GM19193 (cell line): Measurements from ENCODE around the gene COX7A2L.

ENCODE experiments used
- POLR2A ChIP-seq: IDR thresholded peaks from 4 replicates; pipeline ENCODE4 v1.6.1; 2011; ENCODE audit not compliant: insufficient read depth, insufficient read length; ENCODE audit errors: extremely low read depth

COX7A2L gene

DNA sequence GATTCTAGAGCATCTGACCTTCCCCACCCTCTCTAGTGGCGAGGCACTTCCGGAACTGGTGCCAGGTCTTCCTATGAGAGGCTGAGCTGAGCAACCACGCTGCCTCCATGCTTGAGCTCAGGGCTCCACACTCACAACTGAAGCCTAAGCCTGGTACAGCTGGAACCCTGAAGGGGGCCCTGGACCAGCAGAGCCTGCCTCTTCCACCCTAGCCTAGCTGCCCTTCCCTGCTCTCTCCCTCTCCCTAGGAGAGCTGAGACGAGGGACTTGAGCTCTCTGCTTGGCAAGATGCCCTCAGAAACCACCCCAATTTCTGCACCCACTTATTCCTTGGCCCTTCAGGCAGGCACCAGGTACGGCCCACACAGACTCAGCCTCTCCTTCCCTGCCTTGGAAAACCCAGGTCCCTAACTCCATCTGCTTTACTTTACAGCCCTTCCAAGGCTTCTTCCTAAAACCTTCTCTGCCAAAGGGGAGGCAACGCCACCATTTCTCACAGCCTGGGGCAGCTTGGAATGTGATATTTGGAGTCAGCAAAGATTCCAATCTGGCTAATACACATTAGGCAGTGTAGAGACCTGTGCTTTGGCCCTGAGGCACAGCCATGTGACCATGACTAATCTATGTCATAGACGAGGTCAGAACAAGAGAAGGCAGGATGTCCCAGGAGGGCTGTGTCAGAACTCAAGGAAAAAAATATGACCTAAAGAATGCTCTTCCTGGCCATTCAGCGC, 18.8 kb downstream of the COX7A2L start:
- TF ChIP-seq POLR2A = no peak

DNA sequence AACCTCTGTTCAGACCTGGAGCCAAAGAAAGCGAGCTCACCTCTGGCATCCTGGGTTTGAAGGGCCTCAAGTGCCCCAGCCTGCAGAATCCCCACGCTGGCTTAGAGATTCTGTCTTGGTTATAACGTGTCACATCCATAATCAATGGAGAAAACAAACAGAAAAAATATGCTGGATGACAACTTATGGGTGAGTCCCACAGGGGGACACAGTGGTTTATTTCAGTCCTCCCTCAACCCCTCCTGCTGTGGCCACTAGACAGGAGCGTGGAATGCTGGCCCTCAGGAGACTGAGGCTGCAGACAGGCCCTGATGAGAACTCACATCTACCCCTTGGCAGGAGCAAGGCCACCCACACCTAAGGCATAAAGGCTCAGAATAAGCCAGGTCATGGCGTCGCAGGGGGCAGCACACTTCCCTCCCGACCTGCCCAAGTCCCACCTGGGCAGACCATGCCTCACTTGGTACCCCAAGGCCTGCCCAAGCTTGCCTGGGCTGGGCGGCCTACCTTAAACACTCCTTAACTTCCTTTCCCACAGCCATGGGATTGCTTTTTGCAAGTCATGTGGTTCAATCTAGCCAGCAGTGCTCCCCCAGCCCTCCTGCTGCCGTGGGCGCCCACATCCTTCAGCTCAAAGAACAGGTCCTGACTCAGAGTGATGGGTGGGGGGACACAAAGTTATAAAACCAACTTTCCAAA, 19.9 kb downstream of the COX7A2L start:
- TF ChIP-seq POLR2A = no peak

DNA sequence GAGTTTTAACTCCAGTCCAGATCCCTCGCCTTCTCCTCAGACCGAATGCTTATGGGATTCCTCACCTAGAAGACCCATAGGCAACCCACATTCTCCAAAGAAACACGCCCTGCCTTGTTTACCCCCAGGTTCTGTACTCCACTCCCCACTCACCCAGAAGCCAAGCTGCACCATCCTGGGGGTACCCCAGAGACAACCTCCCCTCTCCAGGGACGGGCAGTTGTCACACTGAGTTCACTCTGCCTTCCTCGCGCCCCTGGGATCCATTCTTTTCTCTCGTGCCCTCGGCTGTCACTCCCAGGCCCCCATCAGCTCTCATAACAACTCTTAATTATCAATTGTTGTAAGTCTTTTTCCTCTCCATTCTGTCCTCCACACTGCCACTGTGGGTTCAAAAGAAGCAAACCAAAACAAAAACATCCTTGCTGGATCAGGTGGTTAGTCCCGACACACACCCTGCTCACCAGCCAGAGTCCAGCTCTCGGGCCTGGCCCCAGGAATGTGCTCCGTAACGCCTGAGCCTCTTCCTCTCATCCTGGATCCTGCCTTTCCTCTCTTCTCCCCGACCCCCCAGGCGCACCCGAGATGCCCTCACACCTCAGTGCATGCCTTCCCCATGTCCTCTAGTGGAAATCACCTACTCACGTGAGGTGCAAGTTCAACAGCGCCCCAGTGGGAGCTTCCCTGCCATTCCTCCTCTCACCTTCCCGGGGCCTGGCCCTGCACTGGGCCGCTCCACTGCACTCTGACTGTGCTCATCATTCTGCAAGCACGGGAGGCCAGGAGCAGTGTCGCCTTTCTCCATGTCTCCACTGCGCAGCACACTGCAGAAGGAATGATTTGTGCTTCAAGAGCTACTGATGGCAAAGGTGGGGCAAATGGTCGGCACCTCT, 20.7 kb downstream of the COX7A2L start:
- no peak for TF ChIP-seq POLR2A

DNA sequence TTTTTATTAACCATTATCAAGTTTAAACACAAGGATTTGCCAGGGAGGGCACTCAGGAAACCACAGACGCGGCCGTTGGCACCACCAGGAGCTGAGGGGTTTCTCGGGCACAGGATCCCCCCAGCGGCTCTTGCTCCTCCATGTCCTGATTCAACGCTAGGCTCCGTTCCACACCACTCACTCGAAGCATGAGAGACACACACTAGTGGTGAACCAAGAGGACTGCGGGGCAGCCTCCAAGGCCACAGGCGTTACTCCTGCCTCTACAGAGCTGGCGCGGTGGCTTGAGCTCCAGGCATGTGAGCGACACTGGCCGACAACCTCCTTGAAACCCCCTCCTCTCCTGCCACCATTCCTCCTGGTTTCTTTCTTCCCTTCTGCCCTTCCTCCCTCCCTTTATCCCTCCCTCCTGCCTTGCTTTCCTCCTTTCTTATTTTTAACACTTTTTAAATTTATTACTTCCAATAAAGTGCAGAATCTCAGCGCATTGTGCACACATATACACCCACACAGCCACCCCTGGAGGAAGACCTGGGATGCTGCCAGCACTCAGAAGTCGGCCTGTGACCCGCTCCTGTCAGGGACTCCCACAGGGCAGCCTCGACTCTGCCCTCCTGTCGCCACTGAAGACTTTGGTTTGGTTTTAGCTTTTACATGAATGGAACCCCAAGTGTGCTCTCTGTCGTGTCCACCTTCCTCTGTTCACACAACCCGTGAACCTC, 21.7 kb downstream of the COX7A2L start:
- no peak for TF ChIP-seq POLR2A

DNA sequence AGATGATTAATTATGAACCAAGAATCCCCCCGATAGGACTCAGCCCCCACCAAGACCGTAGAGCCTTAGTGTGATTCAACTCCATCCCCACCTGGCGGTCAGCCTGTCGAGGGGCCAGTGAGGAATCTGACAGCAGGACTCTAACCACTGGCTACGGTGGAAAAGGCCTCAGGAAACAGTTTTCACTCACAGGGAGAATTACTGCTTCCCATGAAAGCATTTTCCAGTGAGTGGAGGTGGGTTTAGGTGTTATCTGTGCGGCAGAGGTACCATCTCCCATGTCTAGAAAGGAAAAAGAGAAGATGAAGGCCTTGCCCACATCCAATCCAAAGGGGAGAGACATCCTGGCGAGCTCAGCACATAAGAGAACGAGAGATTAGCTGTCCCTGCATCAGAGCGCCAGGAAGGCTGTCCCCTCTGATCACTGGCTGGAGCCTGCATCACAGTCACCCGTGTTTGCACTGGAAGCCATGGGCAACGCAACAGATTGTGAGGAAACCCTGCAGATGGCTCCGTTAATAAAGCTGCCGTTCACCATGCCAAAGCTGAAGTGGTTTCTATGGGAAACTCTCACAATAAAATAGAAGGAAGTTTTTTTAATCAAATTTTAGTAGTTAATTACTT, 22.3 kb downstream of the COX7A2L start:
- TF ChIP-seq POLR2A = no peak

DNA sequence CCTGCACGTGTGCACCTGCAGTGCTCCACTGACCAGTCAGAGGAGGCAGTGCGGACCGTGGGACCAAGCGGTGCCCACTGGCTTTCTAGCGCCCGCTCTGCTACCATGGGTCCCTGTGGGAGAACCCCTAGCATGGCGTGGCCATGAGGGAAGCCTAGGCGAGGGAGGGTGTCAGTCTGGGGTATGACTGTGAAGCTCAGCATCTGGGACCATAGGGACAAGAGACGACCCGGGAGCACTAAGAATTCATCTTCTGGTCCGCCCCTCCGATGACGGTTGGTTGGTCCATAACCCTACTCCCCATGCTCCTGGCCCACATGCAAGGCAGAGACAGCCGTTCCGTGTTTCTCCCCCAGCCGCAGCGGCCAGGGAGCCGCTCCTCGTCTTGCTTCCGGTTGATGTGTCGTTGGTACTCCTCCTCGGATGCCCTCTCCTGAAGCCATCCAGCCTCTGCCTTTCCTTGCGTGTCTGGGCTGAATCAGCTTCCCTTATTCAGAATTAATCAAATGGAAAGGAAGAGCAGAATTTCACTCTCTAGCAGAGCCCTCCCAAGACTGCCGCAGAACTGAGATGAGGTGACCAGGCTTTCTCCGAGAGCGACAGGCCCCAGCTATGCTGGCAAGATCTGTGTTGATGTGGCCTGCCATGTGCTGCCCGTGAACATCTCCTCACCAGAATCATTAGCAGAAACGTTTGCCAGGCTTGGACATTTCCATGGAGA, 23.0 kb downstream of the COX7A2L start:
- no peak for TF ChIP-seq POLR2A

DNA sequence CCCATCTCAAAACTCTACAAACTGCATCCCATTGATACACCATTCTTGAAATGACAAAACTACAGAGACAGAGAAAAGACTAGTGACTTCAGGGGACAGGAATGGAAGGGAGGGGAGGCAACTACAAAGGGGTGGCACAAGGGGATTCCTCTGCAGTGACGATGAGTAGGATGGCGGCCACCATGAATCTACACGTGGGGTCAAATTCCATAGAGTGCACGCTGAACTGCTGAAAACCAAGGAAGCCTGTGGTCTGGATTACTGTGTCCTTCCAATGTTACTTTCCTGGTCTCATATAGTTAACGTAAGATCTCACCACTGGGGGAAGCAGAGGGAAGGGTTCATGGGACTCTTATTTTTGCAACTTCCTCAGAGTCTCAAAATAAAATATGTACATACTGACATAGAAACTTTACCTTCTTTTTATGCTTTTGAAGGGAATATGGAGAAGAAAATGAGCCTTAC, 23.6 kb downstream of the COX7A2L start:
- no peak for TF ChIP-seq POLR2A

DNA sequence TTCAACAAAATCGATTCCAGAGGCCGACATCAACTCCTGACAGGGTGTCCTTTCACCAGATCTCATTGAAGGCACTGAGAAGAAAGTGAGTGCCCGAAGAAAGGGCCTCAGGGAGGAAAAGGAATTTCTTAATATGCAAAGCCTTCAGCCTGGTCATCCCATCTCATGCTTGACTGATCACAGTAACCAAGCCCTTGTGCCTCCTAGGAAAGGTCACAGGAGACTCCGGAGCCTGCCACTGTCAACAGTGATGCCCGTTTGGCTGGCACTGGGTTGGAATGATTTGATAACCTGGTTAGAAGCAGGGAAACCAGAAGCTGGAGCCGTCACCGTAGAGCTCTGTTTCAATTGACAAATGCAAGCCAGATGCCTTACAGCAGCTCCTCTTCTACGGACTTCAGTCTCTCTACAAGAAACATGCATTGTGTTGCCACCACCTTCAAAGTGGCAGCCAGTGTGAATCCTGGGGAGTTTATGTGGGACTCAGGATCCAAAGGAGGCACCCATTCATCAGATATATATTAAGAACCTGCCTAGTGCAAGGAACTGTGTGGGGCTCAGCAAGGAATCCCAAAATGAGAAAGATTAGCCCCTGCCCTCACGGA, 24.6 kb downstream of the COX7A2L start:
- TF ChIP-seq POLR2A = no peak

DNA sequence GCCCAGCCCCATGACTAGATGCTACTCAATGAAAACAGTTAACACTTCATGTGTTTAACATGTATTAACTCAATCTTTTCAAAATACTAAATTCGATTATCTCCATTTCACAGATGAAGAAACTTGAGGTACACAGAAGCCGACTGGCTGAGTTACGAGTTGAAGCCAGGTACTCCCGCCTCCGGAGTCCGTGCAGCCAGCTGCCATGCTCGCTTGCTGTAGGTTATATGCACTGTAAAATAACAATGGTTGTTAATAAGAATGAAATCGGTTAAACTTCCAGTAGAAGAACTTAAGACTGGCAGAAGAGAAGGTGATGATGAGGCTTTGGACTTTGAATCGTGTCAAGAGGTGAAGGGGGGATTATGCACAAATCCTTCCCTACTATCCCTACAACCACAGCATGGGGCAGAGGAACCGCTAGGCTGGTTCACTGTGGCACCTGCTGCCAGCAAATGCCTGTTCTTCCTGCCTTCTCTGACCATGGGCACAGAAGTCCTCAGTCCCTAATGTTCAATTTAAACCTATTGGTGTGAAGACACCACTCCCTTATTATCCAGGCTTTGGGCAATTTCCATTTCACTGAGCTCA, 25.4 kb downstream of the COX7A2L start:
- no peak for TF ChIP-seq POLR2A

DNA sequence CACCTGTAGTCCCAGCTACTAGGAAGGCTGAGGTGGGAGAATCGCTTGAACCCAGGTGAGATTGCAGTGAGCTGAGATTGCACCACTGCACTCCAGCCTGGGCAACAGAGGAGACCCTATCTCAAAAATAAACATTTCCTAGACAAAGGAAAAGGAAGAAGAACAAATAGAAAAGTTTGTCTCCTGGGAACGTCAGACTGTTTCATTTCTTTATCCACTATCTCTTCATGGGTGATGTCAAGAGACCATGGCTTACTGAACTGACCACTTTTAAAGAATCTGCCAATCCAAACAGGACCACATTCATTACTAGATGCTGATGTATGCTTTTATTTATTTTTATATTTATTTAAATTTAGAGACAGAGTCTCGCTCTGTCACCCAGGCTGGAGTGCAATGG, 26.8 kb downstream of the COX7A2L start:
- TF ChIP-seq POLR2A = no peak

DNA sequence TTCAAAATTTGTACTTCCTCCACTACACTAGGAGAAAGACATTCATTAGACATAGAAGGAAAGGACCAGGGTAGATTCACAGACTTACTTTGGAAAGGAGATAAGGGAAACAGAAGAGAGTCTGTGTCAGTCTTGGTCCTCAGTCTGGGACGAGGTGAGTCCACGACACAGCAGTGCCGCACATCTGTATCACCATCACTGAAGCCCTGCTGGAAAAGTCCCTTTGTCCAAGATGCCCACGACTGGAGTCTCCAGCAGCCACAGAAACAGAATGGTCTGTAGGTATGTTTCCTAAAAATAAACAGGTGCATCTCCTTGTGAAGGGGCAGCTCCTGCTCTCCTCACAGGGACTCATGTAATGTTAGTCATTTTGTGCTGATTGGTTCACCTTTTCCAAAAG, 27.4 kb downstream of the COX7A2L start:
- TF ChIP-seq POLR2A = no peak

DNA sequence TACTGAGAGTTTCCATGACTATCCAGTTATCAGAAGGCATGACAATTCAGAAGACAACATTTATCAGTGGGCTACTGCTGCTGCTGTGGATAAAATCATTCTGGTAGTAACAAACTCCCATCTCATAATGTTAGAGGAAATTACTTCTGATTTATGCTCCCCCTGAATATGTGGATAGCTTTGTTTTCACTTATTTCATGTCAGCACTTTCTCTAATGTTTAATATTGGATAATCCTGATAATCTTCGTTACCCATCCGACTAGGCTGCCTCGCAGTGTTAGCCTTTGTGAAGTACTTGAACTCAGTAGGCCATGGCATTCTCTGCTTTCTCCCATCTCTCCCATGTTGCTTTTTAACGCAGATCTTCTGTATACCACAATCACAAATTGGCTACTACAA, 28.4 kb downstream of the COX7A2L start:
- no peak for TF ChIP-seq POLR2A

DNA sequence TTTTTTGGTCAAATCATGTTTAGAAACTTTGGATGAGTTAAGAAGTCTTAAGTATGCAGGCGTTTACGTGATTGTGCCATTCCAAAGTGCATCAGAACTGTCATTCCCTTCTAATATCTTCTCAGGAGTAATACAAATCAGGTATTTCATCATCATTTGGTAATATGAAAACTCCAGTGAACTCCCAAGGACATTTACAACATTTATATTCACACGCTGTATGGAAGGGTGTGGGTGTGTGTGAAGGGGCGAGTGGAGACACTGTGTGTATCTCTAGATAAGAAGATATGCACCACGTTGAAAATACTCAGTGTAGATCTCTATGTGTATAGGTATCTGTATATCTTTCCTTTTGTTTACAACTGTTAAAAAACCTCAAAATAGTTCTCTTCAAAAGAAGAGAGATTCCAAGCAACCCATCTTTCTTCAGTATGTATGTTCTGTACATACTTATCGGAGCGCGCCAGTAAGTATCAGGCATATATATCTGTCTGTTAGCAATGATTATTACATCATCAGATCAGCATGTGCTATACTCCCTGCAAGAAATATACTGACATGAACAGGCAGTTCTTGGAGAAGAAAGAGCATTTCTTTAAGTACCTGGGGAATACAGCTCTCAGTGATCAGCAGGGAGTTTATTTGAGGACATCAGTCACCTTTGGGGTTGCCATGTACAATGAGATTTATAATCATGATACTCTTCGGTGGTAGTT, 29.3 kb downstream of the COX7A2L start:
- TF ChIP-seq POLR2A = no peak

DNA sequence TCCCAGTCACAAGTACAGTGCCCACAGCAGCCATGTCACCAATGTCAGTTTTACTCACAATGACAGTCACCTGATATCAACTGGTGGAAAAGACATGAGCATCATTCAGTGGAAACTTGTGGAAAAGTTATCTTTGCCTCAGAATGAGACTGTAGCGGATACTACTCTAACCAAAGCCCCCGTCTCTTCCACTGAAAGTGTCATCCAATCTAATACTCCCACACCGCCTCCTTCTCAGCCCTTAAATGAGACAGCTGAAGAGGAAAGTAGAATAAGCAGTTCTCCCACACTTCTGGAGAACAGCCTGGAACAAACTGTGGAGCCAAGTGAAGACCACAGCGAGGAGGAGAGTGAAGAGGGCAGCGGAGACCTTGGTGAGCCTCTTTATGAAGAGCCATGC, 31.3 kb downstream of the COX7A2L start:
- no peak for TF ChIP-seq POLR2A
